ENCODE data around the gene TPH2. TPM values are rescaled to one million over a fixed set of nuclear protein-coding genes. Genes with fewer than 3 reads are reported as not detected.

Gene TPH2
- total RNA-seq, 2 donors from 2014 or later = not detected

GRCh38 chr12:71904629-71905028 lies 34.0 kb upstream of the TPH2 start:
- Histone ChIP-seq H3K9me3 (no peaks in the 10 kb centered on the region), H3K36me3 (no peaks in the 10 kb centered on the region), H3K27ac (no peak overlapping the region), H3K4me1 (no peaks in the 10 kb centered on the region), H3K27me3 (no peaks in the 10 kb centered on the region), H3K4me3 (no peak overlapping the region), H3K9ac (ENCODE audit: low read depth in 2 of 2, low read length in 2 of 2) (no peak overlapping the region)
- DNase-seq = no peak
- no peak for TF ChIP-seq CTCF (IDR thresholded peaks at IDR 0.05)
- intact Hi-C loops (cut with DNase I) = no loop called here

- Histone ChIP-seq H3K9me3 (no peaks in the 10 kb centered on the region), H3K36me3 (no peaks in the 10 kb centered on the region), H3K4me1 (no peaks in the 10 kb centered on the region), H3K9ac (ENCODE audit: low read depth in 2 of 2, low read length in 2 of 2) (no peak overlapping the region), H3K27ac (no peak overlapping the region), H3K27me3 (no peaks in the 10 kb centered on the region), H3K4me3 (no peak overlapping the region)
- no peak for TF ChIP-seq CTCF (IDR thresholded peaks at IDR 0.05)
- DNase-seq = no peak
- intact Hi-C loops (cut with DNase I) = no loop called here
These were observed 3.1 kb upstream of the TPH2 start for GRCh38 chr12:71935594-71935993.

GRCh38 chr12:71940068-71940467 lies 1.4 kb downstream of the TPH2 start:
- Histone ChIP-seq H3K36me3 (no peaks in the 10 kb centered on the region), H3K4me3 (no peak overlapping the region), H3K27me3 (no peaks in the 10 kb centered on the region), H3K9me3 (no peaks in the 10 kb centered on the region), H3K4me1 (no peaks in the 10 kb centered on the region), H3K9ac (ENCODE audit: low read depth in 2 of 2, low read length in 2 of 2) (no peak overlapping the region), H3K27ac (no peak overlapping the region)
- intact Hi-C loops (cut with DNase I) = no loop called here
- TF ChIP-seq CTCF (IDR thresholded peaks at IDR 0.05) = no peak
- DNase-seq = no peak

- no peaks in the 10 kb centered on the region for H3K27me3 ChIP-seq
- H3K4me1 ChIP-seq = no peaks in the 10 kb centered on the region
- no peak overlapping the region for H3K4me3 ChIP-seq
- intact Hi-C loops (cut with DNase I) = no loop called here
- H3K36me3 ChIP-seq = no peaks in the 10 kb centered on the region
- TF ChIP-seq CTCF (IDR thresholded peaks at IDR 0.05) = no peak
- H3K27ac ChIP-seq = no peak overlapping the region
- DNase-seq = no peak
- no peak overlapping the region for H3K9ac ChIP-seq (ENCODE audit: low read depth in 2 of 2, low read length in 2 of 2)
- no peaks in the 10 kb centered on the region for H3K9me3 ChIP-seq
These were observed 2.5 kb downstream of the TPH2 start for GRCh38 chr12:71941174-71941573.

GRCh38 chr12:71942259-71942658 lies 3.6 kb downstream of the TPH2 start:
- intact Hi-C loops (cut with DNase I) = no loop called here
- Histone ChIP-seq H3K4me1 (no peaks in the 10 kb centered on the region), H3K4me3 (no peak overlapping the region), H3K27ac (no peak overlapping the region), H3K9ac (ENCODE audit: low read depth in 2 of 2, low read length in 2 of 2) (no peak overlapping the region), H3K27me3 (no peaks in the 10 kb centered on the region), H3K9me3 (no peaks in the 10 kb centered on the region), H3K36me3 (no peaks in the 10 kb centered on the region)
- TF ChIP-seq CTCF (IDR thresholded peaks at IDR 0.05) = no peak
- no peak for DNase-seq

- Histone ChIP-seq H3K4me1 (no peaks in the 10 kb centered on the region), H3K4me3 (no peak overlapping the region), H3K9ac (ENCODE audit: low read depth in 2 of 2, low read length in 2 of 2) (no peak overlapping the region), H3K9me3 (no peaks in the 10 kb centered on the region), H3K36me3 (no peaks in the 10 kb centered on the region), H3K27ac (no peak overlapping the region), H3K27me3 (no peaks in the 10 kb centered on the region)
- no peak for DNase-seq
- intact Hi-C loops (cut with DNase I) = no loop called here
- TF ChIP-seq CTCF (IDR thresholded peaks at IDR 0.05) = no peak
These were observed 4.1 kb downstream of the TPH2 start for GRCh38 chr12:71942703-71943102.
